ENCODE data around the gene VGLL4.

DNA sequence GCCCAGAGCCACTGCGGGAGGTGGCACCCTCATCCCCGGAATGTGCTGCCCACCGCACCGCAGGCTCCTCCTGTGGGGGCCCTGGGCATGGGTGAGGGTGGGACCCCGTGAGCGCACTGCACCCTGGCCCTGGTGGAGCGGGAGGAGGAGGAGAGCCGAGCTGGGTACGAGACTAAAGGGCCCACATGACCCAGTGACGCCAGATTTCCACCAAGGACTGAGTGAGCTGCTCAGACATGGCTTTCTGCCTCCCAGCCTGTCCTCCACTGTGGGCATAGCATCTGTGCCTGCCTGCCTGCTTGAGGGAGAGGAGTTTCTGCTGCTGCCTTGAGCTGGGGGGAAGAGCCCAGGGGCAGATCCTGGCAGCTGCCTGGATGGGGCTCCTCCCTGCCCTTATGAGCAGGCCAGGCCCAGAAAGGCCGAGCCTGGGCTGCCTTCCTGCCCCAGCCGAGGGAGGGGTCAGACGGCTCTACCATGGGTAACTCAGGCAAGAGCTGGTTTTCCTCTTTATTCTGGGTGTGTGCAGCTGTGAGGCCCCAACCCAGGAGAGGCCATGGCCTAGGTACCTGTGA, 88.4 kb downstream of the VGLL4 start:
- TF ChIP-seq, protein P1, sequence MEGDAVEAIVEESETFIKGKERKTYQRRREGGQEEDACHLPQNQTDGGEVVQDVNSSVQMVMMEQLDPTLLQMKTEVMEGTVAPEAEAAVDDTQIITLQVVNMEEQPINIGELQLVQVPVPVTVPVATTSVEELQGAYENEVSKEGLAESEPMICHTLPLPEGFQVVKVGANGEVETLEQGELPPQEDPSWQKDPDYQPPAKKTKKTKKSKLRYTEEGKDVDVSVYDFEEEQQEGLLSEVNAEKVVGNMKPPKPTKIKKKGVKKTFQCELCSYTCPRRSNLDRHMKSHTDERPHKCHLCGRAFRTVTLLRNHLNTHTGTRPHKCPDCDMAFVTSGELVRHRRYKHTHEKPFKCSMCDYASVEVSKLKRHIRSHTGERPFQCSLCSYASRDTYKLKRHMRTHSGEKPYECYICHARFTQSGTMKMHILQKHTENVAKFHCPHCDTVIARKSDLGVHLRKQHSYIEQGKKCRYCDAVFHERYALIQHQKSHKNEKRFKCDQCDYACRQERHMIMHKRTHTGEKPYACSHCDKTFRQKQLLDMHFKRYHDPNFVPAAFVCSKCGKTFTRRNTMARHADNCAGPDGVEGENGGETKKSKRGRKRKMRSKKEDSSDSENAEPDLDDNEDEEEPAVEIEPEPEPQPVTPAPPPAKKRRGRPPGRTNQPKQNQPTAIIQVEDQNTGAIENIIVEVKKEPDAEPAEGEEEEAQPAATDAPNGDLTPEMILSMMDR (conservative IDR thresholded peaks at IDR 0.05; ENCODE audit: low read length), result no peak
- no peak for TF ChIP-seq EZH2phosphoT487 (IDR thresholded peaks at IDR 0.05; ENCODE audit: borderline replicate concordance)

Measured in Loucy (cell line).